ENCODE data around the gene DHRSX.
"Not testable (repeated sequence)": the region's sequence is repeated elsewhere in the genome, so short reads cannot be mapped to it uniquely, and the experiment has no call there.

DNA sequence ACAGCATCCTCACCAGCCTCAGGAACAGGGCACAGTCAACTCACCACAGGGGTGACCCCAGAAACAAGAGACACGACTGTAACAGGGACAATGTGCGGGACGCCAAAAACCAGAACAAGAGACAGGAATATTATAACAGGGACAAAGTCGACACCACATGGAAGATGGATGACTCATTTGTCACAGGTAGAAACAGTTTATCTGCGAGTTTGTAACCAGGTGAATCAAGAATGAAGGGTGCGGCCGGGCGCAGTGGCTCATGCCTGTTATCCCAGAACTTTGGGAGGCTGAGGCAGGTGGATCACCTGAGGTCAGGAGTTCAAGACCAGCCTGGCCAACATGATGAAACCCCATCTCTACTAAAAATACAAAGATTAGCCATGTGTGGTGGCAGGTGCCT, 44.7 kb downstream of the DHRSX start:
- TF ChIP-seq, protein P1, sequence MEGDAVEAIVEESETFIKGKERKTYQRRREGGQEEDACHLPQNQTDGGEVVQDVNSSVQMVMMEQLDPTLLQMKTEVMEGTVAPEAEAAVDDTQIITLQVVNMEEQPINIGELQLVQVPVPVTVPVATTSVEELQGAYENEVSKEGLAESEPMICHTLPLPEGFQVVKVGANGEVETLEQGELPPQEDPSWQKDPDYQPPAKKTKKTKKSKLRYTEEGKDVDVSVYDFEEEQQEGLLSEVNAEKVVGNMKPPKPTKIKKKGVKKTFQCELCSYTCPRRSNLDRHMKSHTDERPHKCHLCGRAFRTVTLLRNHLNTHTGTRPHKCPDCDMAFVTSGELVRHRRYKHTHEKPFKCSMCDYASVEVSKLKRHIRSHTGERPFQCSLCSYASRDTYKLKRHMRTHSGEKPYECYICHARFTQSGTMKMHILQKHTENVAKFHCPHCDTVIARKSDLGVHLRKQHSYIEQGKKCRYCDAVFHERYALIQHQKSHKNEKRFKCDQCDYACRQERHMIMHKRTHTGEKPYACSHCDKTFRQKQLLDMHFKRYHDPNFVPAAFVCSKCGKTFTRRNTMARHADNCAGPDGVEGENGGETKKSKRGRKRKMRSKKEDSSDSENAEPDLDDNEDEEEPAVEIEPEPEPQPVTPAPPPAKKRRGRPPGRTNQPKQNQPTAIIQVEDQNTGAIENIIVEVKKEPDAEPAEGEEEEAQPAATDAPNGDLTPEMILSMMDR (IDR thresholded peaks at IDR 0.05): not testable (repeated sequence)
- TF ChIP-seq POLR2A (IDR thresholded peaks at IDR 0.05): not testable (repeated sequence)

Measured in adrenal gland (tissue), 5 donors.